HG03095 (cell line): ENCODE data around the gene HOXA9.
A peak's percentile ranks its signal among the peaks of the same experiment; 100 is the strongest.

ENCODE experiments used
- ATAC-seq: cut with Tn5 transposase; IDR thresholded peaks from one replicate; pipeline ENCODE4 v1.9.1; 2021; ENCODE audit warnings: moderate library complexity; ENCODE audit not compliant: unreplicated experiment

HOXA9 gene

DNA sequence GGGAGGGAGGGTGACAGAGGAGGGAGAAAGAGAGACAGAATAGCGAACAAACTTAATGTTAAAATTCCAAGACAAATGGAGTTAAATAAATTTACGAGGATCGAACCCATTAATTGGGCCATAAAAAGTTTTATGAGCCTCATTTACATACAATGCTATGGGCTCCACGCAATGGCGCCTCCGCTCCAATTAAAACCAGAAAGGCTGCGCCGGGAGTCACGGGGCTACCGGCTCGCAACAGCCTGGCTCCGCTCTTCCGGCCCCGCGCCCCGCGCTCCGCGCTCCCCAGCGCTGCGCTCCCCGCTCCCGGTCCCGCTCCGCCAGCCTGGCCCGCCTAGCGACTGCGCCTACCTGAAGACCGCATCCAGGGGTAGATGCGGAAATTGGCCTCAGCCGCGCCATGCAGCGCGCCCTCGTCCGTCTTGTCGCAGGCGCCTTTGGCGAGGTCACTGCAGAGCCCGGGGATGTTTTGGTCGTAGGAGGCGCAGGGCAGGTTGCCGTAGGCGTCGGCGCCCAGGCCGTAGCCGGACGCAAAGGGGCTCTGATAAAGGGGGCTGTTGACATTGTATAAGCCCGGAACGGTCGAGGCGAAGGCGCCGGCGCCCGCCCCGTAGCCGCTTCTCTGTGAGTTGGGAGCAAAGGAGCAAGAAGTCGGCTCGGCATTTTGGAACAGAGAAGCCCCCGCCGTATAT, 9.4 kb downstream of the HOXA9 start:
- no peak for ATAC-seq

- ATAC-seq: no peak
These were observed 10.2 kb downstream of the HOXA9 start for GRCh38 chr7:27154901-27155815.

GRCh38 chr7:27154369-27154768, 11.0 kb downstream of the HOXA9 start:
- no peak for ATAC-seq

DNA sequence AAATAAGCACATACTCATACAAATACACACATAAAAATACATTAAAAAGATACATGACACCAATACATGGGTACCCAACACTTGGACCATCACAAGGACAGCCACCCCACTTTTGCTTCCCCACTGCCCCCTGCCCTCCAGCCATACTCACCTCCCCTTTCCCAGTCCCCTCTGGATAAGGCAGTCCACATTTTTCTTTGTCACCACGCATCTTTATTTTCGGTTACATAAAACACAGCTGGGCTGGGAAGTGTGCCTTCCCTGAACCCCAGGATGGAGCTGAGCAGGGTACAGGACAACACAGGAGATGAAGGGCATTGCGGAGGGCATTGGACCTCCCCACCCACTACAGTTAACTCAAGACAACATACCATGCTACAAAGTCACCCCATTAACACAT, 11.8 kb downstream of the HOXA9 start:
- ATAC-seq: no peak

DNA sequence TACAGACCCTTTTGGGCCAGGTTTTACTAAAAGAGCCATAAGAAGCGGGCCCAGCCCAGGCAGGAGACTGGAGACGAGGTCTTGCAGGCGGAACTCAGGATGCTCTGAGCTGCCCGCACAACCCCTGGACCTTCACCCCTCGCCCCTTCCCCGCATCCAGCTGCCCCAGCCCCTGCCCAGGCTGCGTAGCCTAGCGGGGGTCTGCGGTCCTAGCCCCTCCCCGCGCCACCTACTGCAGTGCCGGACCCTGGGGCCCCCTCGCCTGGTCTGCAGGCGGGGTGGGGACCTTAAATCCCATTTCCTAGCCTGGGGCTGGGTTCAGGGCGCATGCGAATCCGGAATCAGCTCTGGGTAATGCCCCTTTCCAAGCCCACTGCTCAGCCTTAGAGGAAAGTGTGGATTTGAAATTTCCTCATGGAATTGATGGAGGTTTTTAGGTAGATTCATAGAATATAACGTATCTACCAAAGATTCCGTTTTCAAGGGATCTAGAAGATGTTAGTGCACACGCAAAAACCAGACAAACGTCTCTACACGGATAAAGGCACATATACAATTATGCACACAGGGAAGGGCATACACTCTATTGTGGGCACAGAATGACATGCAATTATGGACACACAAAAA, 12.4 kb downstream of the HOXA9 start:
- no peak for ATAC-seq

DNA sequence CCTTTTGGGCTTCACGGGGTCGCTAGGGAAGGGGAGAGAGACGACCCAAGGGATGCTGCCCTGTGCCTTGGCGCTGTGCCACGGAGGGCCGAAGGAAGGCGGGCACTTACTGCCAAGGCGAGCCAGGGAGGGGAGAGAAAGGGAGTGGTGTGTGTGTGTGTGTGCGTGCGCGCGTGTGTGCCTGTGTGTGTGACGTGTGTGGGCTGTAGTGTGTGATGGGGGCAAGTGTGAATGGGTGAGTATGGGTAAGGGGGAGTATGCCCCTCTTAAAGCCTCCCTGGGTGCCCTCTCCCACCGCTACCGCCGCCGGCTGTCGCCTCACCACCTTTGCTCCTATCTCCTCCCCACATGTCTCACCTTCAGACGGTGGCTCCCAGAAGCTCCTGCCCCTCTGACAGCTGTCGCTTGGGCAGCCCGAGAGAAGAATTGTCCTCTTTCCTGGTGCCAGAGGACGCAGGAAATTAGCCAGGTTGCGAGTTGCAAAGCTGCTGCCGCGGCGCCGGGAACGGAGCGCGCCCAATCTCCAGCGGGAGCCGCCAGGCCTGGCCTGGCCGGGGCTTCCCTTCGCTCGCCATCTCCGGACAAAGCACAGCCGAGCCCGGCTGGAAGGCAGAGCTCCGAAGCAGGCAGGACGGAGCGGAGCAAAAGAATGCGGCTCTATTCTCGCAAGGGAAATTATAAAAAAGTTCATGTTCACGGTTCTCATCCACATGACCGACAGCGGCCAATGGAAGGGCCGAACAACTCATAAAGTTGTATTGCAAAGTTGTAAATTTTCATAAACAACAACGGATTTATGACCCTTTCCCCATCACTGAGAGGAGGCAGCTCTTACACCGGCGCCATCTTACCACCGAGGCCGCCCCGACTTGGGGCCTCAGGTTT, 13.2 kb downstream of the HOXA9 start, which contains the start of gene HOXA3:
Gene HOXA3 (minus strand): TSS at position 653 of the 885 bp plus-strand sequence. CDS start 41,943 bp downstream, outside the sequence.
- no peak for ATAC-seq

- no peak for ATAC-seq
These were observed 13.9 kb downstream of the HOXA9 start for GRCh38 chr7:27151341-27151930.

- ATAC-seq: peak; percentile 89
These were observed 14.6 kb downstream of the HOXA9 start for GRCh38 chr7:27150568-27151340.

DNA sequence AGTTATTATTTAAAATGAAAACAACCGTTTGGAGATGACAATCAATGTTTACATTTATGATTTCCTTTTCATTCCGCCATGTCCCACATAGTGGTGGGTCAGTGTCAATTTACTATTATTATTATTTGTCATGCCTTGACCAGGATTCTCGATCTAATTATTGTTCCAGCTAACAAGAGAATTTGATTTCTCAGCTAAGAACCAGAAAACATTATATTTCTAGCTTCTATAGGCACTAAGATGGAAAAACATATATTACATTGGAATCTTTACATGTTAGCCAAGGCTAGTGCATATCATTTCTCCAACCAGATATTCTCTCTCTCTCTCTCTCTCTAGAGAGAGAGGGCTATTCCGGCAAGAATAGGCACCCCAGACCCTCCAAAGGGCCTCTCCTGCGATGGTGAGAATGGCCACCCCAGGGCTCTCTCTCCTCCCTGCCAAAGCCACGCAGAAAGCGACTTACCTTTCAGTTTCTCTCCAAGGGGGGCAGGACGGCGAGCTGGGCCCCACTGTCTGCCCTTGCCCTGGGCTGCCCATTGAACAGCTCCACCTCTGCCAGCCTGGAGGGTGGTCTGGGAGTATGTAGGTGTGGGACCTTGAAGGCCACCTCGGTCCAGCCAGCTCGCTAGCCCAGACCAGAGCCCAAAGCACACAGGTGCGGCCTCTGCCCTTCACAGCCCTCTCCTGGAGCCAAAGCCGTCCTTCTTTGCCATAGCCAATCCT, 15.3 kb downstream of the HOXA9 start:
- ATAC-seq: no peak

GRCh38 chr7:27148756-27149641, 16.3 kb downstream of the HOXA9 start:
- ATAC-seq: no peak

- no peak for ATAC-seq
These were observed 17.1 kb downstream of the HOXA9 start for GRCh38 chr7:27148031-27148755.

- no peak for ATAC-seq
These were observed 17.9 kb downstream of the HOXA9 start, which contains the start of gene HOXA6 for GRCh38 chr7:27147199-27148030. Gene HOXA6, minus strand, starts transcription at chr7:27147774. Its CDS starts 25 bp downstream, at chr7:27147749.

GRCh38 chr7:27146491-27147198, 18.7 kb downstream of the HOXA9 start:
- ATAC-seq: no peak

DNA sequence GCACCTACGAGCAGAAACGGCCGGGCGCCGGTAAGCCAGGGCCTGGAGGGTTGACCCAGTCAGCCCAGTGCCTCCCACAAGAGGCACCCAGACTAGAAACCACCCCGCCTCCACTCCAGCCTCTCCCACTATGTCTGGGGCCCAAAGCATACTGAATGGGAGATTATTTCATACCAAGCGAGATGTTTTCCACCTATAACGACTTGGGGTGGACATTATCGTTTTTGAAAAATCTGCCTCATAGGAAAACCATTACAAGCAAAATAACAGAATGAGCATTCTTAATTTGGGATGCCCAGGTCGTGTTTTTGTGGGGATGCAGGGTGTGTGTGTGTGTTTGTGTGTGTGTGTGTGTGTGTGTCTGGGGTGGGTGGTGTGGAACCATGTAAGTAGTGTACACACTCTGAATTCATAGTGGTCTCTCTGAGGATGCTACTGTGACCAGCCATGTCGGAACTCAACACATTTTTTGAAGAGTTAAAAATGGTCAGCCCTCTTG, 19.4 kb downstream of the HOXA9 start:
- no peak for ATAC-seq

DNA sequence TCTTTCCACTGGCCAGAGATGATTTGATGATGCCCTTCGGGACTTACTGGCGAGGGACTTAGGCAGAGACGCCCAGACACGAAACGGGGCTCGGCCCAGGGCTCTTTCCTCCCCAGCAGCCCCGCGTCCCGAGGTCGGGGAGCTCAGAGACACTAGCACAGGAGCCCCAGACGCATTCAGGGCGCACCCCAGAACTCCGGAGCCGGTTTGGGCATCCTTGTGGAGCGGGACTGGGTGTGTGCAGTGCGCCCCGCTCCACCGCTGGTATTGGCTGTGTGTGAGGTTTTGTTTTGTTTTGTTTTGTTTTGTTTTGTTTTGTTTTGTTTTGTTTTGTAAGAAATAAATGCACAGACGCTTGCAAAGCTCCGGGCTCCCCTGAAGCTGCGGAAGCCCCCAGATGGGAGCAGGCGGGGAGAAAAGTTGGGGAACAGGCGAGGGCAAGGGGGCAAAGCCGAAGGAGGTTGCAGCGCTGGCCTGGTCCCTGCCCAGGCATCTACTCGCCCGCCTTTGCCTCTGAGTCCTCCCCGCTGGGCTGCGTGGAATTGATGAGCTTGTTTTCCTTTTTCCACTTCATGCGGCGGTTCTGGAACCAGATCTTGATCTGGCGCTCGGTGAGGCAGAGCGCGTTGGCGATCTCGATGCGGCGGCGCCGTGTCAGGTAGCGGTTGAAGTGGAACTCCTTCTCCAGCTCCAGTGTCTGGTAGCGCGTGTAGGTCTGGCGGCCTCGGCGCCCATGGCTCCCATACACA, 20.0 kb downstream of the HOXA9 start:
- ATAC-seq: no peak
